Middle frontal gyrus (tissue), 1 donor: ENCODE data around the gene PDE6C.

Experiments
- DNase-seq: peaks from one replicate; pipeline ENCODE4 v3.0.0-alpha.2; 2015; ENCODE audit warnings: low spot score; ENCODE audit errors: extremely low spot score

Gene PDE6C

DNA sequence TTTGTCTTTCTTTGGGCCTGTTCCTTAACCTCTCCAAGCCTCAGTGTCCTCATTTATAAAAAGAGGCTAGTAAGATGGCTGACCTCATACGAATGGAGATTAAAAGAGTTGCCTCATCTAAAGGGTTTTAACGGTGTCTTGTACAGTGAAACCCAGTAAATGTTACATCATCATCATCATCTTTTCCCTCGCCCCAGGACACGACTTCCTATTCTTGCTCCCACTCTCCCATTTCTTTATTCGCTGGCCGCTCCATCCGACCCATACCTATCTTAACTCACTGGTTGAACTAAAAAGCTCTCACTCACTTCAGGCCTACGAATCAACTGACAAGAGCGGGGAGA lies 89.5 kb downstream of the PDE6C start:
- no peak for DNase-seq

DNA sequence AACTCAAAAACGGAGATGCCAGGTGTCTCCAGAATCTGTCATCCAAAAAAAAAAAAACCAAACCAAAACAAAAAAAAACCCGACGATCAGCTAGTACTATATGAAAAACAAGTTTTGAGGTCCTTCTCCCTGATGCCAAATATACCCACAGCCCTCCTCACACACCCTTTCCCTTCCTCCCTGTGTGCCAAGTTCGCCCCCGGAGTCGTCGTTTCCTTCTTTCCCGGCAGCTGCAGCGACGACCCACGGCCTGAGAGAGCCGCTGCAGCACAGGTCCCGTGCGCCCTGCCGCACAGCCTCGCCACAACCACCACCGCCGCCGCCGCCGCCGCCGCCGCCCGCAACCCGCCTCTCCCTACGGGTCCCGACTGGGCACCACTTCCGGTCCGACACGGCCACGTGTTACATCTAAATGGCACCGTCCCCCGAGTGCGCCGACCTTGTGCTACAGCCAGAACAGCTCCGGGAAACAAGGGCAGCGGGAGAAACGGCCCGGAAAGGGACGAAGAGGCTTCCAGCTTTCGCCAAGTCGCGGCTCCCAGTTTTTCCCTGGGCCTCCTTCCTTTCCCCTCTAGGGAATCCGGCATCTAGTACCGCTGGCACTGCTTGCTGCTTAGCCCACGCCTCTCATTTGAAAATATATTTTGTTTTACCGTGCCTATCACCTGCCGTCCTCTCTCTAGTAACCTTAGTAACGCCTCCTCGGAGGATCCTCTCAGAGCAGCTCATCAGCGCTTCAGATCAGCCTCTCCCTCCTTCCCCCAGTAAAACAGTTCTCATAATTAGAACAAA lies 90.1 kb downstream of the PDE6C start, which contains the start of gene FRA10AC1:
Gene FRA10AC1, minus strand, starts transcription at position 383 of the 792 bp plus-strand sequence. CDS start 2,486 bp downstream, outside the sequence.
- peak; percentile 85 for DNase-seq

DNA sequence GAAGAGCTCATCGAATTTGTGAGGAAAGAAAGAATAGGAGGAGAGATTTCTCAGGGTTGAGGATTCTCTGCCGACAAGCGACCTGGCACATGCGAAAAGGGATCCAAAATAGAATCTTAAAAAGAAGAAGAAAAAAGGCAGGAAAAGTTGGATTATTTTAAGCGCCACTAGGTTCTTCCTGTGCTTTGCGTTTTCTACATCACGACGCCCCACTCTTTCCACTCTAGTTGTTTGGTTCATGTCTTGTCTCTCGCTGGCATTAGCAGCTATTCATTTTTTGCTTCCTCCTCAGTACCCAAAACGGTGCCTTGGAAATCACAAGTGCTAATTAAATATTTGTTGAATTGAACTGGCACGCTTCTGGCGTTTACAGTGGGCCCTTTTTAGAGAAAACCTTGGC lies 90.7 kb downstream of the PDE6C start:
- DNase-seq, result no peak

DNA sequence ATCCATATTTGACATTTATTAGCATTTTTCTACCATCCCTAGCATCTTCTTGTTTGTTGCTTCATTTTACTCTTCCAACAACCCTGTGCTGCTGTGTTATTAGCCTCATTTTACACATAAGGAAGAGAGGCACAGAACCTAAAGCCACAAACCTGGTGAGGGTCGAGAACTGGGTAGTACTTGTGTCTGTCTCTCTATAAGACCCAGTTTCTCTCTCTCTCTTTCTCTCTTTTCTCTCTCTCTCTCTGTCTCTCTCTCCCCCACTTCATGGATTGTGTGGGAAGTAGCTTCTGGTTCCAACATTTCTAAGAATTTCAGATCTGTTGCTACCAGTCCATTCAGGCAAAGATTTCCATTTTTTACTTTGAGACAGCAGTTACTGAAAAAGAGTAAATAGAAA lies 91.5 kb downstream of the PDE6C start:
- DNase-seq, result no peak

DNA sequence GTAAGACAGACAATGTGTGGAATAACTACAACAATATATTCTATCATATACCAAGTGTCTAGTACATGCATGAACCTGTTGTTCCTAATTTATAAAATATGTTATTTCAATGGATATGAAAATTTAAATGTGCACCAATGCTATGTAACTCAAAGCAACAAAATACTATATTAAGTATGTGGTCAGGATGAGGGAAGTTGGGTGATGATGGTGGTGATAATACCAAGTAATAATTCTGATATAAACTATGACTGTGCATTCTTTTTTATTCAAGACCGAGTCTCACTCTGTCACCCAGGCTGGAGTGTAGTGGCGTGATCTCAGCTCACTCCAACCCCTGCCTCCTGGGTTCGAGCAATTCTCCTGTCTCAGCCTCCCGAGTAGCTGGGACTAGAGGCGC lies 92.1 kb downstream of the PDE6C start:
- DNase-seq, result no peak

DNA sequence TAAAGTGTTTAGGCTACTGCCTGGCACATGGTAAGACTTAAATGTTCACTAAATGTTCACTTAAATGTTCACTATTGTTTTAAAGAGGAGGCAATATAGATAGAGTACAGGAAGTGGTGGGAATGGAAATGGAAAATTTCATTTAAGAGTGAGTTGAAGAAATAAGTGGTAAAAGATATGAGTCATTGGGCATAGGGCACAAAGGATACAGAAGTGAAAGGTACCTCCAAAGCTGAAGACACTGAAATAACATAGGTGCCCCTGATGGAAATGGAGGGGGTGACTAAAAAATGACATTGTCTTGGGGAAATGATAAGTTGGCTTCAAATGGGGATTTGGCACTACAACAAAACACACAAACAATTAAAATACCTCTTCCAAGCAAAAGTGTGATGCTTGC lies 95.3 kb downstream of the PDE6C start:
- DNase-seq, result no peak

DNA sequence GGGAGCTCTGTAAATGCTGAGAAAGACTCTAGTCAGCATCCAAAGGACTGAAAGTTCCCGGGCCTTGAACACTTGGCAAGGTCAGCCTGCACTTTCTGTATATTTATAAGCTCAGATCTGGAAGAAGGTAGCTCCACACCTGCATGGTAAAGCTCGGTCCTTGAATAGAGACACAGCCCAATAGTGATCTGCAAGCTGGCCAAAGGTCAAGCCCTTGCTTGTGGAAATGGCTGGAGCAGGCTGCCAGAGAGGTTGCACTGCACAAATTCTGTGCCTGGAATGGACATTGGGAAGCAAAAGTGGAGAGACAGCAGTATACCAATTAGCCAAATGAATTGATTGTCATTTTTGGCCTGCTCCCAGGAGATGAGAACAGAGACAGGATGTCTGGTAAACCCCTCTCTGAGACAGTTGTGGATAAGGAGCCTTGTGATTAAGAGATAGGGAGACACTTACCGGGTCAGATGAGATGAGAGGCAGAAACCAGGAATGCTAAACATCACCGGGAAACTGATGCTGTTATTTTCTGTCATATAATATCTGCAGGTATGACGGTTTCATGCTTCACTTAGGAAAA lies 98.1 kb downstream of the PDE6C start:
- no peak for DNase-seq

DNA sequence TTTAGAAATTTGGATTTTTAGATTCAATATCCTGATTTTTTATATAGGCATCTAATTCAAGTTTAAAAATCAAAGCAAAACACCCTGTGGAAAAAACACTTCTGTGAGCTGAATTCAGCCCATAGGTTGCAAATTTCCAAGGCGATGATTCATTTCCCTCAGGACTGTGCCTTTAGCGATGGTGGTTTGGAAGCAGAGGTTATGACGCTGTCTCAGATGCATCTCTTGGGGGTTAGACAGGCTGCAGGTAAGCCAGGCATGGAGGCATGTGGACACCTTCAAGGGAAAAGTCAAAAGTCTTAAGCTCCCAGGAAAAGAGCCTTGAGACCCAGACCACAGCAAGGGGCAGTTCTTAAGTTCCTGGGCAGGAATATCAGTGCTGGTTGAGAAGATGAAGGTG lies 99.6 kb downstream of the PDE6C start:
- no peak for DNase-seq

DNA sequence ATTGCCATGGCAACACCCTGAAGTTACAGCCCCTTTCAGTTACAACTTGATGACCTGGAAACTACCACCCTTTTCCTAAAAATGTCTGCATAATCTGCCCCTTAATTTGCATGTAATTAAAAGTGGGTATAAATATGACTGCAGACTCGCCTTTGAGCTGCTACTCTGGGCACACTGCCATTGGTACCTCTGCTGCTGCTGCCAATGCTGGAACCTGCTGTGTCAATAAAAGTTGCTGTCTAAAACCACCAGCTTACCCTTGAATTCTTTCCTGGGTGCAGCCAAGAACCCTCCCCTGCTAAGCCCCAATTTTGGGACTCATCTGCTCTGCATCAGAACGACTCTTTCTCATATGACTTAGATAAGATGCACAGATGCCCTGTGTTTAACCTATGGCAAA lies 100.3 kb downstream of the PDE6C start:
- no peak for DNase-seq

DNA sequence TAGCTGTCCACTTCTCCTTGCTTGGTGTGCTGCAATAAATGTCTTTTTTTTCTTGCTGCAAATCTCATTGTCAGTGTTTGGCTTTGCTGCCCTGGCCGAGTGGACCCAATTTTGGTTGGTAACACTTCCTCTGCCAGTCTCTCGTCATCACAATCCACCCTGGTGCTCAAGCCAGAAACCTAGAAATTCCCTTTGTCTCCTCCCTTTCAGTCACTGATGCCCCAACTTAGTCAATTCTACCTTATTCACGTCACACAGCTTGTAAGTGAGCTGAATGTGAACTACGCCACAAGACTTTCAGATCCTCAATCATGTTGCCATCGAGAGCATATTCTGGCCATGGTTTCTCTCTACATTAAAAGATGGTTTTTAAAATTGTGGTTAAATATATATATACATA lies 103.0 kb downstream of the PDE6C start:
- DNase-seq, result no peak
